ENCODE measurements around the gene VTI1A.

The VTI1A gene

GRCh38 chr10:112785089-112785488 lies 338.1 kb downstream of the VTI1A start:
- DNase-seq (ENCODE audit: low read depth in 2 of 2): no peak

GRCh38 chr10:112789248-112789647 lies 342.2 kb downstream of the VTI1A start:
- no peak for DNase-seq (ENCODE audit: low read depth in 2 of 2)

GRCh38 chr10:112790030-112790429 lies 343.0 kb downstream of the VTI1A start:
- no peak for DNase-seq (ENCODE audit: low read depth in 2 of 2)

GRCh38 chr10:112790921-112791320 lies 343.9 kb downstream of the VTI1A start:
- DNase-seq (ENCODE audit: low read depth in 2 of 2): no peak

- no peak for DNase-seq (ENCODE audit: low read depth in 2 of 2)
Measured at GRCh38 chr10:112791447-112791846, 344.4 kb downstream of the VTI1A start.

- DNase-seq (ENCODE audit: low read depth in 2 of 2): no peak
Measured at GRCh38 chr10:112792487-112793201, 345.6 kb downstream of the VTI1A start.

GRCh38 chr10:112793202-112793921 lies 346.3 kb downstream of the VTI1A start:
- DNase-seq (ENCODE audit: low read depth in 2 of 2): no peak

- no peak for DNase-seq (ENCODE audit: low read depth in 2 of 2)
Measured at GRCh38 chr10:112794201-112794600, 347.2 kb downstream of the VTI1A start.

GRCh38 chr10:112795067-112795466 lies 348.1 kb downstream of the VTI1A start:
- DNase-seq (ENCODE audit: low read depth in 2 of 2): no peak

- no peak for DNase-seq (ENCODE audit: low read depth in 2 of 2)
Measured at GRCh38 chr10:112797197-112797596, 350.2 kb downstream of the VTI1A start.

- no peak for DNase-seq (ENCODE audit: low read depth in 2 of 2)
Measured at GRCh38 chr10:112797855-112798254, 350.8 kb downstream of the VTI1A start.

GRCh38 chr10:112799038-112799437 lies 352.0 kb downstream of the VTI1A start:
- DNase-seq (ENCODE audit: low read depth in 2 of 2): no peak

GRCh38 chr10:112799726-112800510 lies 352.9 kb downstream of the VTI1A start:
- no peak for DNase-seq (ENCODE audit: low read depth in 2 of 2)

GRCh38 chr10:112801004-112801403 lies 354.0 kb downstream of the VTI1A start:
- no peak for DNase-seq (ENCODE audit: low read depth in 2 of 2)

- DNase-seq (ENCODE audit: low read depth in 2 of 2): no peak
Measured at GRCh38 chr10:112801748-112802147, 354.7 kb downstream of the VTI1A start.

- DNase-seq (ENCODE audit: low read depth in 2 of 2): no peak
Measured at GRCh38 chr10:112802411-112803022, 355.5 kb downstream of the VTI1A start.

GRCh38 chr10:112803961-112804401 lies 357.0 kb downstream of the VTI1A start:
- DNase-seq (ENCODE audit: low read depth in 2 of 2): no peak

- no peak for DNase-seq (ENCODE audit: low read depth in 2 of 2)
Measured at GRCh38 chr10:112805254-112805590, 358.2 kb downstream of the VTI1A start.

- DNase-seq (ENCODE audit: low read depth in 2 of 2): no peak
Measured at GRCh38 chr10:112805701-112806100, 358.7 kb downstream of the VTI1A start.

- no peak for DNase-seq (ENCODE audit: low read depth in 2 of 2)
Measured at GRCh38 chr10:112807013-112807412, 360.0 kb downstream of the VTI1A start.

- no peak for DNase-seq (ENCODE audit: low read depth in 2 of 2)
Measured at GRCh38 chr10:112809736-112810135, 362.7 kb downstream of the VTI1A start.

- DNase-seq (ENCODE audit: low read depth in 2 of 2): no peak
Measured at GRCh38 chr10:112810711-112811151, 363.7 kb downstream of the VTI1A start.

Measured in stimulated activated CD4-positive, alpha-beta T cell treated with anti-CD3 and anti-CD28 coated beads, Interleukin-12 subunit alpha, Interleukin-12 subunit beta, amount 100 ng/mL, for 24 hours (primary cell).